ENCODE results near the gene COX19. TPM values are rescaled to one million over a fixed set of nuclear protein-coding genes. Genes with fewer than 3 reads are reported as not detected.
A peak's percentile ranks its signal among the peaks of the same experiment; 100 is the strongest.

COX19 gene
- total RNA-seq, 1 experiment from 2014 or later, result 12.3 TPM

DNA sequence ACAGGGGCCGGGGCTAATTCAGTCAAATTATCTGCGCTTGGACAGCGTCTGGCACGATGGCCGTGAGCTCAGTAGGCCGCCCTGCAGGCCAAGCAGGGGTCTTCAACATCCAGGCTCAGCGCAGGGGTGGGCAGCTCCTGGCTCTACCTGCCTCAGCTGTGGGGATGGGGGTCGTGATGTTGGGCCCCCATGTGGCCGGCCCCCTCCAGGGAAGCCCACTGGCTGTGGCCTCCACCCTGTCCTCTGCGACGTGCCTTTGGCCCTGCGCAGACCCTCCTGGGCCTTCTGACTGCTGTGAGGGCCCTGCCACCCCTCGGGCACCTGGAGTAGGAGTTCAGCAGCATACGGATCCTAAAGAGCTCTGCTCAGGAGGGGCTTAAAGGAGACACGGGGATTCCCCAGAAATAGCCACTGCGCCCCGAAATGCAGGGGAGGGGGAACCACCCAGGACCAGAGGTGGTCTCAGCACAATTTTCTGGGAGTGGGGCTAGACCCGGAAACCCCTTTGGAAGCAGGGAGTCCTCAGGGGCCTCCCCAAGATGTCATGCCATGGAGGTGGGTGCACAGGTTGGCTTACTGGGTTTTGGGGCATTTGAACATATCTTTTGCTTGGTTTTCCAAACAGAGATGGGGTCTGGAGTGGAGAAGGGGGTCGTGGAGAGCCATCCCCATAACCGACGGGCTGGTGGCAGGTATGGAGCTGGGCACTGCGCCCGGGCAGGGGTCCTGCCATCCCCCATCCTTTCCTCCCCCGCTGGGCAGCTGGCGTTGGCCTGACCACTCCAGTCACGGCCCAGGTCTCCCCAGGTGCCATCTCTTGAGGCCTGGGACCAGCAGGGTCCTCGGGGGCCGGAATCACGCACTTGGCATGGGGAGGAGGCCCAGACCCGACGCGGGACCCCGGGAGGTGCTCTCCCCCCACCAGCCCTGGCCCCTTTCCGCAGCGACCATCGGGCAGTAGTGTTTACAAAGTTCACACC lies 16.8 kb downstream of the COX19 start:
- no peaks in the 10 kb centered on the region for H3K79me2 ChIP-seq (ENCODE audit: insufficient read depth, low read length)
- H3K18ac ChIP-seq (ENCODE audit: insufficient read length, low read depth, low read length), result no peak overlapping the region
- H3K27ac Mint-ChIP-seq, result no peak overlapping the region
- no peak overlapping the region for H3K27ac ChIP-seq (ENCODE audit: insufficient read length, low read depth, low read length)
- H3K27me3 ChIP-seq (ENCODE audit: insufficient read depth, low read length), result no peaks in the 10 kb centered on the region; the same call in 1 of the 2 replicates
- no peak overlapping the region for H3K14ac ChIP-seq (ENCODE audit: insufficient read depth, low read length)
- no peak overlapping the region for H3K4ac ChIP-seq (ENCODE audit: low read depth, low read length)
- H3K4me1 ChIP-seq (ENCODE audit: insufficient read depth, low read length), result no peaks in the 10 kb centered on the region
- H2AFZ ChIP-seq (ENCODE audit: low read length), result no peak overlapping the region
- no peak overlapping the region for H3K4me2 ChIP-seq (ENCODE audit: insufficient read depth, insufficient read length, low read length)
- no peak overlapping the region for H3K56ac ChIP-seq (ENCODE audit: insufficient read length, low read depth, low read length)
- no peak overlapping the region for H2BK15ac ChIP-seq (ENCODE audit: low read depth, low read length)
- no peak overlapping the region for H4K8ac ChIP-seq (replicated peaks; ENCODE audit: insufficient read length, low read depth, low read length)
- no peak for DNase-seq
- H3K27me3 Mint-ChIP-seq (ENCODE audit: low read depth), result peaks cover 21% of the 10 kb centered on the region
- no peak overlapping the region for H2BK20ac ChIP-seq (ENCODE audit: low read depth, low read length, poor library complexity, severe bottlenecking)
- H3K23ac ChIP-seq (ENCODE audit: insufficient read length, low read depth, low read length), result no peak overlapping the region
- no peaks in the 10 kb centered on the region for H3K79me1 ChIP-seq (ENCODE audit: insufficient read depth, low read depth, low read length, poor library complexity, severe bottlenecking)
- peaks cover 0 to 4% of the 10 kb centered on the region in 2 experiments; a peak in 1 of 5 replicates for H3K9me3 Mint-ChIP-seq
- no peaks in the 10 kb centered on the region for H4K20me1 ChIP-seq (ENCODE audit: control insufficient read depth, insufficient read depth, insufficient read length)
- H3K9ac ChIP-seq (ENCODE audit: extremely low read depth, insufficient read length, low read length), result no peak overlapping the region
- TF ChIP-seq, protein P1, sequence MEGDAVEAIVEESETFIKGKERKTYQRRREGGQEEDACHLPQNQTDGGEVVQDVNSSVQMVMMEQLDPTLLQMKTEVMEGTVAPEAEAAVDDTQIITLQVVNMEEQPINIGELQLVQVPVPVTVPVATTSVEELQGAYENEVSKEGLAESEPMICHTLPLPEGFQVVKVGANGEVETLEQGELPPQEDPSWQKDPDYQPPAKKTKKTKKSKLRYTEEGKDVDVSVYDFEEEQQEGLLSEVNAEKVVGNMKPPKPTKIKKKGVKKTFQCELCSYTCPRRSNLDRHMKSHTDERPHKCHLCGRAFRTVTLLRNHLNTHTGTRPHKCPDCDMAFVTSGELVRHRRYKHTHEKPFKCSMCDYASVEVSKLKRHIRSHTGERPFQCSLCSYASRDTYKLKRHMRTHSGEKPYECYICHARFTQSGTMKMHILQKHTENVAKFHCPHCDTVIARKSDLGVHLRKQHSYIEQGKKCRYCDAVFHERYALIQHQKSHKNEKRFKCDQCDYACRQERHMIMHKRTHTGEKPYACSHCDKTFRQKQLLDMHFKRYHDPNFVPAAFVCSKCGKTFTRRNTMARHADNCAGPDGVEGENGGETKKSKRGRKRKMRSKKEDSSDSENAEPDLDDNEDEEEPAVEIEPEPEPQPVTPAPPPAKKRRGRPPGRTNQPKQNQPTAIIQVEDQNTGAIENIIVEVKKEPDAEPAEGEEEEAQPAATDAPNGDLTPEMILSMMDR (conservative IDR thresholded peaks at IDR 0.05), result peak; percentile 41; the same call in 1 of the 3 replicates
- H2BK5ac ChIP-seq (ENCODE audit: insufficient read length, low read length), result no peak overlapping the region
- no peak overlapping the region for H3K4me3 Mint-ChIP-seq
- H2BK12ac ChIP-seq (ENCODE audit: insufficient read length, low read depth, low read length), result no peak overlapping the region
- H3K4me1 Mint-ChIP-seq, result peaks cover 3 to 8% of the 10 kb centered on the region in 2 experiments
- H3K23me2 ChIP-seq (ENCODE audit: insufficient read length, low read depth, low read length, poor library complexity, severe bottlenecking), result peaks cover 4% of the 10 kb centered on the region
- H2AK5ac ChIP-seq (ENCODE audit: insufficient read length, low read length), result no peak overlapping the region
- no peak overlapping the region for H4K91ac ChIP-seq (ENCODE audit: insufficient read length, low read depth, low read length)
- no peaks in the 10 kb centered on the region for H3K9me3 ChIP-seq (ENCODE audit: control insufficient read depth, low read depth, low read length)
- H4K5ac ChIP-seq (ENCODE audit: insufficient read length, low read depth, low read length), result no peak overlapping the region
- WGBS (ENCODE audit: extremely low coverage, insufficient read length, low lambda C conversion rate), result no CpG with 5 or more reads among the region's 36 CpGs
- no peaks in the 10 kb centered on the region; a peak in 1 of 7 replicates for H3K36me3 Mint-ChIP-seq (ENCODE audit: insufficient read depth in 1 of 3, low read depth in 3 of 3)
- no peak overlapping the region for H2BK120ac ChIP-seq (ENCODE audit: low read depth, low read length, poor library complexity, severe bottlenecking)
- H3T11ph ChIP-seq (ENCODE audit: low read length), result no peak overlapping the region

Measured in H9 (cell line).